Tibial nerve (tissue), 4 donors: Measurements from ENCODE around the gene ACVR1. TPM values are rescaled to one million over a fixed set of nuclear protein-coding genes. Genes with fewer than 3 reads are reported as not detected.

Experiments used
- DNase-seq, 2 donors: peaks; one replicate each; pipeline ENCODE4 v3.0.0-alpha.2; 2019; ENCODE audit warnings: low spot score in 2 of 2
- H3K27ac ChIP-seq, 4 donors: fragments of 200-600 bp; sonication (generic) in 3 of 4; one replicate each; pipeline ENCODE4 v1.5.1; 2017 to 2019; ENCODE audit warnings: mild to moderate bottlenecking in 1 of 4
- H3K27me3 ChIP-seq, 2 donors: fragments of 200-600 bp; sonication (generic) in 1 of 2; one replicate each; pipeline versions ENCODE4 v1.5.1 to v1.6.0; 2017 to 2019
- H3K36me3 ChIP-seq, 3 donors: fragments of 200-600 bp; sonication (generic); one replicate each; pipeline ENCODE4 v1.5.1; 2018 to 2019
- H3K4me1 ChIP-seq, 4 donors: fragments of 200-600 bp; sonication (generic) in 3 of 4; one replicate each; pipeline ENCODE4 v1.5.1; 2017 to 2019
- H3K4me3 ChIP-seq, 4 donors: fragments of 200-600 bp; sonication (generic) in 3 of 4; one replicate each; pipeline ENCODE4 v1.5.1; 2017 to 2019; ENCODE audit warnings: mild to moderate bottlenecking in 1 of 4, moderate library complexity in 1 of 4
- H3K9me3 ChIP-seq, 4 donors: fragments of 200-600 bp; sonication (generic) in 3 of 4; one replicate each; pipeline ENCODE4 v1.5.1; 2017 to 2019
- CTCF ChIP-seq, 5 experiments: fragments of 200-600 bp in 3 of 5; fragments of 450-650 bp in 2 of 5; sonication (generic) in 3 of 5; IDR thresholded peaks; one replicate each; pipeline ENCODE4 v1.5.1; 2016 to 2019; ENCODE audit warnings: antibody characterized with exemption in 5 of 5, mild to moderate bottlenecking in 3 of 5, moderate library complexity in 2 of 5
- EP300 ChIP-seq, 2 donors: sonication (generic); formaldehyde crosslinking; IDR thresholded peaks; one replicate each; pipeline ENCODE4 v1.6.1; 2017; ENCODE audit warnings: antibody characterized with exemption in 2 of 2, mild to moderate bottlenecking in 1 of 2
- POLR2A ChIP-seq, 2 donors: fragments of 450-650 bp; IDR thresholded peaks; one replicate each; pipeline ENCODE4 v1.6.1; 2017; ENCODE audit warnings: antibody characterized with exemption in 2 of 2, mild to moderate bottlenecking in 2 of 2, moderate library complexity in 2 of 2
- WGBS, 2 donors: methylation state at CpG; one replicate each; pipeline ENCODE4 v1.1.5; 2018; 5-methylcytosine and 5-hydroxymethylcytosine counted together
- total RNA-seq, 4 donors: library from RNA; depleted of rRNA; stranded (reverse); fragments of >200 nt; gene quantifications; one replicate each; pipeline ENCODE4 v1.1.0, GENCODE V29; 2016

Gene ACVR1
- total RNA-seq, 4 donors from 2014 or later, result 19.2 to 24.7 (median 22.8) TPM

GRCh38 chr2:157803952-157804351, 72.2 kb downstream of the ACVR1 start:
- H3K36me3 ChIP-seq, result peaks cover 0 to 5% (median 0%) of the 10 kb centered on the region in 3 donors
- H3K4me1 ChIP-seq, result peaks cover 0 to 12% (median 0%) of the 10 kb centered on the region in 4 donors
- H3K27me3 ChIP-seq, result no peaks in the 10 kb centered on the region
- 90 to 97% methylated on average over 3 of the region's 3 CpGs for WGBS, 2 donors
- no peak for DNase-seq
- no peak overlapping the region for H3K27ac ChIP-seq
- TF ChIP-seq POLR2A (IDR thresholded peaks at IDR 0.05) (no peak), EP300 (IDR thresholded peaks at IDR 0.05) (no peak), CTCF (IDR thresholded peaks at IDR 0.05) (no peak)
- no peaks in the 10 kb centered on the region for H3K9me3 ChIP-seq
- no peak overlapping the region for H3K4me3 ChIP-seq

- Histone ChIP-seq H3K4me3 (no peak overlapping the region), H3K4me1 (peaks cover 0 to 12% (median 0%) of the 10 kb centered on the region in 4 donors), H3K36me3 (peaks cover 0 to 10% (median 0%) of the 10 kb centered on the region in 3 donors), H3K27me3 (no peaks in the 10 kb centered on the region), H3K9me3 (no peaks in the 10 kb centered on the region), H3K27ac (no peak overlapping the region)
- WGBS, 2 donors, result 62 to 69% methylated on average over 4 of the region's 4 CpGs
- TF ChIP-seq EP300 (IDR thresholded peaks at IDR 0.05) (no peak), CTCF (IDR thresholded peaks at IDR 0.05) (no peak), POLR2A (IDR thresholded peaks at IDR 0.05) (no peak)
- DNase-seq, result no peak
These were observed 72.7 kb downstream of the ACVR1 start for GRCh38 chr2:157803476-157803875.

- Histone ChIP-seq H3K9me3 (no peaks in the 10 kb centered on the region), H3K27me3 (no peaks in the 10 kb centered on the region), H3K36me3 (peaks cover 0 to 27% (median 0%) of the 10 kb centered on the region in 3 donors), H3K4me3 (no peak overlapping the region), H3K4me1 (peaks cover 0 to 12% (median 0%) of the 10 kb centered on the region in 4 donors), H3K27ac (no peak overlapping the region)
- WGBS, 2 donors, result 96 to 97% methylated on average over 5 of the region's 5 CpGs
- TF ChIP-seq EP300 (IDR thresholded peaks at IDR 0.05) (no peak), POLR2A (IDR thresholded peaks at IDR 0.05) (no peak), CTCF (IDR thresholded peaks at IDR 0.05) (no peak)
- DNase-seq, result no peak
These were observed 75.2 kb downstream of the ACVR1 start for GRCh38 chr2:157800838-157801495.

- no peaks in the 10 kb centered on the region for H3K9me3 ChIP-seq
- peaks cover 0 to 25% (median 3%) of the 10 kb centered on the region in 4 donors for H3K4me1 ChIP-seq
- no peak overlapping the region for H3K27ac ChIP-seq
- TF ChIP-seq CTCF (IDR thresholded peaks at IDR 0.05) (no peak), POLR2A (IDR thresholded peaks at IDR 0.05) (no peak), EP300 (IDR thresholded peaks at IDR 0.05) (no peak)
- DNase-seq, result no peak
- no peaks in the 10 kb centered on the region for H3K27me3 ChIP-seq
- H3K4me3 ChIP-seq, result no peak overlapping the region
- H3K36me3 ChIP-seq, result peaks cover 0 to 16% (median 0%) of the 10 kb centered on the region in 3 donors
These were observed 83.0 kb downstream of the ACVR1 start for GRCh38 chr2:157793053-157793612.

GRCh38 chr2:157792335-157793052, 83.6 kb downstream of the ACVR1 start:
- Histone ChIP-seq H3K27me3 (no peaks in the 10 kb centered on the region), H3K4me1 (peaks cover 0 to 31% (median 3%) of the 10 kb centered on the region in 4 donors), H3K27ac (no peak overlapping the region), H3K9me3 (no peaks in the 10 kb centered on the region), H3K4me3 (no peak overlapping the region), H3K36me3 (peaks cover 0 to 9% (median 0%) of the 10 kb centered on the region in 3 donors)
- WGBS, 2 donors, result 74 to 77% methylated on average over 3 of the region's 3 CpGs
- DNase-seq, result no peak
- TF ChIP-seq POLR2A (IDR thresholded peaks at IDR 0.05) (no peak), CTCF (IDR thresholded peaks at IDR 0.05) (no peak), EP300 (IDR thresholded peaks at IDR 0.05) (no peak)
